Neural cell (in vitro differentiated cells): Measurements from ENCODE around the gene LYRM2. TPM values are rescaled to one million over a fixed set of nuclear protein-coding genes. Genes with fewer than 3 reads are reported as not detected.

Experiments
- H2AFZ ChIP-seq: fragments of 200-600, 300-800 bp; sonication (generic), shearing (Covaris generic); 2 replicates; pipeline ENCODE4 v1.6.0; 2014; ENCODE audit warnings: low read depth, mild to moderate bottlenecking, antibody characterized with exemption, low read length, moderate library complexity
- H3F3A ChIP-seq: fragments of 200-600 bp; shearing (Covaris generic); 2 replicates; pipeline ENCODE4 v1.6.1; 2016; ENCODE audit warnings: mild to moderate bottlenecking, moderate library complexity, mixed read lengths, antibody characterized with exemption, low read length; ENCODE audit not compliant: insufficient read depth, poor library complexity, severe bottlenecking
- H3K27ac ChIP-seq: fragments of 200-600, 300-800 bp; sonication (generic), shearing (Covaris generic); 2 replicates; pipeline ENCODE4 v1.5.1; 2014; ENCODE audit warnings: mild to moderate bottlenecking, low read length, moderate library complexity
- H3K27me3 ChIP-seq: fragments of 300-800, 200-600 bp; sonication (generic), shearing (Covaris generic); 2 replicates; pipeline ENCODE4 v1.6.0; 2014; ENCODE audit warnings: mild to moderate bottlenecking, low read depth, low read length, moderate library complexity; ENCODE audit not compliant: insufficient read depth
- H3K36me3 ChIP-seq: fragments of 300-800, 200-600 bp; sonication (generic), shearing (Covaris generic); 2 replicates; pipeline ENCODE4 v1.5.1; 2014; ENCODE audit warnings: mild to moderate bottlenecking, antibody characterized with exemption, low read length, moderate library complexity; ENCODE audit not compliant: insufficient read depth
- H3K4me2 ChIP-seq: fragments of 300-800, 200-600 bp; sonication (generic), shearing (Covaris generic); 2 replicates; pipeline ENCODE4 v1.6.0; 2014; ENCODE audit warnings: mild to moderate bottlenecking, low read length
- H3K4me3 ChIP-seq: fragments of 300-800, 200-600 bp; sonication (generic), shearing (Covaris generic); 2 replicates; pipeline ENCODE4 v1.5.1; 2014; ENCODE audit warnings: mild to moderate bottlenecking, low read length, moderate library complexity
- H3K79me2 ChIP-seq: fragments of 200-600 bp; shearing (Covaris generic); replicated peaks from 2 replicates; pipeline ENCODE4 v1.6.0; 2014; ENCODE audit warnings: mild to moderate bottlenecking, low read length, moderate library complexity; ENCODE audit not compliant: insufficient read depth
- H3K9ac ChIP-seq: fragments of 300-800, 200-600 bp; sonication (generic), shearing (Covaris generic); 2 replicates; pipeline ENCODE4 v1.6.1; 2016; ENCODE audit warnings: mild to moderate bottlenecking, low read length, mixed read lengths
- H3K9me2 ChIP-seq: fragments of 200-600 bp; shearing (Covaris generic); 2 replicates; pipeline ENCODE4 v1.6.1; 2016; ENCODE audit warnings: mild to moderate bottlenecking, low read length, mixed read lengths; ENCODE audit not compliant: insufficient read depth
- H3K9me3 ChIP-seq: fragments of 200-600, 300-800 bp; sonication (generic), shearing (Covaris generic); 2 replicates; pipeline ENCODE4 v1.6.1; 2016; ENCODE audit warnings: mild to moderate bottlenecking, mixed run types, low read length, moderate library complexity, mixed read lengths
- H4K20me1 ChIP-seq: fragments of 200-600 bp; shearing (Covaris generic); 2 replicates; pipeline ENCODE4 v1.6.1; 2016; ENCODE audit warnings: mild to moderate bottlenecking, mixed run types; ENCODE audit not compliant: insufficient read depth
- EP300 ChIP-seq: fragments of 450-650 bp; conservative IDR thresholded peaks from 2 replicates; pipeline ENCODE4 v1.6.1; 2014; ENCODE audit warnings: antibody characterized with exemption, mild to moderate bottlenecking, moderate library complexity; ENCODE audit not compliant: poor library complexity, severe bottlenecking
- EZH2 ChIP-seq: fragments of 200-600, 300-800 bp; shearing (Covaris generic), sonication (generic); IDR thresholded peaks from 2 replicates; pipeline ENCODE4 v1.6.1; 2014; ENCODE audit warnings: antibody characterized with exemption, low read length, borderline replicate concordance, mild to moderate bottlenecking; ENCODE audit not compliant: insufficient read depth, poor library complexity, severe bottlenecking
- MXI1 ChIP-seq: fragments of 450-650 bp; conservative IDR thresholded peaks from 2 replicates; pipeline ENCODE4 v1.6.1; 2014; ENCODE audit warnings: antibody characterized with exemption, mild to moderate bottlenecking; ENCODE audit not compliant: poor library complexity, severe bottlenecking
- POLR2AphosphoS5 ChIP-seq: IDR thresholded peaks from 2 replicates; pipeline ENCODE4 v1.6.1; 2012
- RAD21 ChIP-seq: fragments of 450-650 bp; conservative IDR thresholded peaks from 2 replicates; pipeline ENCODE4 v1.6.1; 2014; ENCODE audit warnings: antibody characterized with exemption, mild to moderate bottlenecking, moderate library complexity
- SMC3 ChIP-seq: fragments of 450-650 bp; conservative IDR thresholded peaks from 2 replicates; pipeline ENCODE4 v1.6.1; 2014; ENCODE audit warnings: antibody characterized with exemption, mild to moderate bottlenecking, moderate library complexity; ENCODE audit not compliant: poor library complexity
- TAF1 ChIP-seq: IDR thresholded peaks from 2 replicates; pipeline ENCODE4 v1.6.1; 2012; ENCODE audit warnings: low read depth
- polyA minus RNA-seq: library from RNA; depleted of rRNA, polyadenylated mRNA; stranded (reverse); fragments of >200 nt; gene quantifications from 2 replicates; pipeline ENCODE4 v1.2.3, GENCODE V29; 2014
- polyA plus RNA-seq: library from polyadenylated mRNA; depleted of rRNA; stranded (reverse); fragments of >200 nt; gene quantifications from 2 replicates; pipeline ENCODE4 v1.2.3, GENCODE V29; 2014
- TF ChIP-seq, protein P1 (sequence below): IDR thresholded peaks from 2 replicates; pipeline ENCODE4 v1.6.1; 2012; ENCODE audit warnings: borderline replicate concordance
- TF ChIP-seq, protein P2 (sequence below): fragments of 450-650 bp; IDR thresholded peaks from 2 replicates; pipeline ENCODE4 v1.5.1; 2014; ENCODE audit warnings: antibody characterized with exemption, mild to moderate bottlenecking, moderate library complexity; ENCODE audit not compliant: poor library complexity, severe bottlenecking

LYRM2 gene, protein sequence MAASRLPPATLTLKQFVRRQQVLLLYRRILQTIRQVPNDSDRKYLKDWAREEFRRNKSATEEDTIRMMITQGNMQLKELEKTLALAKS
- 25.5 and 27.0 TPM in 2 replicates for polyA plus RNA-seq
- polyA minus RNA-seq = 34.8 and 44.7 TPM in 2 replicates

DNA sequence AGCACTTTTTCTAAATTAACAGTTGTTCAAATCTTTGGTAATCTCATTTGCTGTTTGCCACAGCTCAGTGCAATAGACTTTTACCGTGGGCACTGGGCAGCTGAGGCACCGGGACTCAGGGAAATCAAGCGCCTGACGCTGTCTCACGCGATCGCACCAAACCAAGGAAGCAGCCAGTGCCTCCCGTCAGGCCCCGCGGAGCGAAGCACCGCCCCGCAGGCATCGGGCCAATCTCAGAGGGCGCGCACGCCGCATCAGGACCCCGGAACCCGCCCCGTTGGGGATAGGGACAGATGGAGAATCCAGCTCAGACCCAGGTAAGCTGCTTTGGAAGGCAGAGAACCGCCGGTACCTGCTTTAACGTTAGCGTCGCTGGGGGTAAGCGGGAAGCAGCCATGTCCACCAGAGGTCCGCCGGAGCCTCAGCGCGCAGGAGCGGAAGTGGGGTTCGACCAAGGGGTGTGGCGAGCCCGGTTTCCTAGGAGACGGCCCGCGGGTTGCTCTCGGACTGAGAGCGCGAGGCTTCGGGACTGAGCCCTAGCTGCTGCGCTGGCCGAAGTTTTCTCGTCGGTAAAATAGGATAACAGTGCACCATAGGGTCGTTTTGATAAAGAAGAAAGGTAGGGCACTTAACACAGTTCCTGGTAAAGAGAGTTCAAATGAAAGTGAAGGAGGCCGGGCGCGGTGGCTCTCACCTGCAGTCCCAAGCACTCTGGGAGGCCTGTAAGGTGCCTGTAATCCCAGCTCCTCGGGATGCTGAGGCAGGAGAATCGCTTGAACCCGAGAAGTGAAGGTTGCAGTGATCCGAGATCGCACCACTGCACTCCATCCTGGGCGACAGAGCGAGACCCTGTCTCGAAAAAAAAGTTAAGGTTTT is at the start of gene LYRM2:
Gene LYRM2 (minus strand): TSS at position 428 of the 876 bp plus-strand sequence. CDS start 31 bp downstream, at position 397.
- peak within 1 kb of the TSS; percentile 63 for H2AFZ ChIP-seq
- H3K9ac ChIP-seq = peak within 1 kb of the TSS; percentile 89
- H3K9me2 ChIP-seq = no peaks in the 10 kb centered on the region
- peak; percentile 63 for TF ChIP-seq RAD21
- TF ChIP-seq MXI1 = peak; percentile 86
- peak; percentile 70 for TF ChIP-seq SMC3
- peak; percentile 81 for TF ChIP-seq TAF1
- TF ChIP-seq, protein P1, sequence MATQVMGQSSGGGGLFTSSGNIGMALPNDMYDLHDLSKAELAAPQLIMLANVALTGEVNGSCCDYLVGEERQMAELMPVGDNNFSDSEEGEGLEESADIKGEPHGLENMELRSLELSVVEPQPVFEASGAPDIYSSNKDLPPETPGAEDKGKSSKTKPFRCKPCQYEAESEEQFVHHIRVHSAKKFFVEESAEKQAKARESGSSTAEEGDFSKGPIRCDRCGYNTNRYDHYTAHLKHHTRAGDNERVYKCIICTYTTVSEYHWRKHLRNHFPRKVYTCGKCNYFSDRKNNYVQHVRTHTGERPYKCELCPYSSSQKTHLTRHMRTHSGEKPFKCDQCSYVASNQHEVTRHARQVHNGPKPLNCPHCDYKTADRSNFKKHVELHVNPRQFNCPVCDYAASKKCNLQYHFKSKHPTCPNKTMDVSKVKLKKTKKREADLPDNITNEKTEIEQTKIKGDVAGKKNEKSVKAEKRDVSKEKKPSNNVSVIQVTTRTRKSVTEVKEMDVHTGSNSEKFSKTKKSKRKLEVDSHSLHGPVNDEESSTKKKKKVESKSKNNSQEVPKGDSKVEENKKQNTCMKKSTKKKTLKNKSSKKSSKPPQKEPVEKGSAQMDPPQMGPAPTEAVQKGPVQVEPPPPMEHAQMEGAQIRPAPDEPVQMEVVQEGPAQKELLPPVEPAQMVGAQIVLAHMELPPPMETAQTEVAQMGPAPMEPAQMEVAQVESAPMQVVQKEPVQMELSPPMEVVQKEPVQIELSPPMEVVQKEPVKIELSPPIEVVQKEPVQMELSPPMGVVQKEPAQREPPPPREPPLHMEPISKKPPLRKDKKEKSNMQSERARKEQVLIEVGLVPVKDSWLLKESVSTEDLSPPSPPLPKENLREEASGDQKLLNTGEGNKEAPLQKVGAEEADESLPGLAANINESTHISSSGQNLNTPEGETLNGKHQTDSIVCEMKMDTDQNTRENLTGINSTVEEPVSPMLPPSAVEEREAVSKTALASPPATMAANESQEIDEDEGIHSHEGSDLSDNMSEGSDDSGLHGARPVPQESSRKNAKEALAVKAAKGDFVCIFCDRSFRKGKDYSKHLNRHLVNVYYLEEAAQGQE = peak; percentile 76
- peak; percentile 51 for TF ChIP-seq EP300
- TF ChIP-seq, protein P2, sequence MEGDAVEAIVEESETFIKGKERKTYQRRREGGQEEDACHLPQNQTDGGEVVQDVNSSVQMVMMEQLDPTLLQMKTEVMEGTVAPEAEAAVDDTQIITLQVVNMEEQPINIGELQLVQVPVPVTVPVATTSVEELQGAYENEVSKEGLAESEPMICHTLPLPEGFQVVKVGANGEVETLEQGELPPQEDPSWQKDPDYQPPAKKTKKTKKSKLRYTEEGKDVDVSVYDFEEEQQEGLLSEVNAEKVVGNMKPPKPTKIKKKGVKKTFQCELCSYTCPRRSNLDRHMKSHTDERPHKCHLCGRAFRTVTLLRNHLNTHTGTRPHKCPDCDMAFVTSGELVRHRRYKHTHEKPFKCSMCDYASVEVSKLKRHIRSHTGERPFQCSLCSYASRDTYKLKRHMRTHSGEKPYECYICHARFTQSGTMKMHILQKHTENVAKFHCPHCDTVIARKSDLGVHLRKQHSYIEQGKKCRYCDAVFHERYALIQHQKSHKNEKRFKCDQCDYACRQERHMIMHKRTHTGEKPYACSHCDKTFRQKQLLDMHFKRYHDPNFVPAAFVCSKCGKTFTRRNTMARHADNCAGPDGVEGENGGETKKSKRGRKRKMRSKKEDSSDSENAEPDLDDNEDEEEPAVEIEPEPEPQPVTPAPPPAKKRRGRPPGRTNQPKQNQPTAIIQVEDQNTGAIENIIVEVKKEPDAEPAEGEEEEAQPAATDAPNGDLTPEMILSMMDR = peak; percentile 43
- peak; percentile 94 for TF ChIP-seq POLR2AphosphoS5
- no peak for TF ChIP-seq EZH2
- no peaks in the 10 kb centered on the region for H3F3A ChIP-seq
- H3K36me3 ChIP-seq = peaks cover 5% of the 10 kb centered on the region
- peak within 1 kb of the TSS; percentile 88 for H3K4me2 ChIP-seq
- H3K9me3 ChIP-seq = no peaks in the 10 kb centered on the region
- H3K4me3 ChIP-seq = peak within 1 kb of the TSS; percentile 86
- H3K27me3 ChIP-seq = no peaks in the 10 kb centered on the region
- peaks cover 21% of the 10 kb centered on the region for H3K79me2 ChIP-seq
- no peaks in the 10 kb centered on the region for H4K20me1 ChIP-seq
- peak within 1 kb of the TSS; percentile 94 for H3K27ac ChIP-seq

DNA sequence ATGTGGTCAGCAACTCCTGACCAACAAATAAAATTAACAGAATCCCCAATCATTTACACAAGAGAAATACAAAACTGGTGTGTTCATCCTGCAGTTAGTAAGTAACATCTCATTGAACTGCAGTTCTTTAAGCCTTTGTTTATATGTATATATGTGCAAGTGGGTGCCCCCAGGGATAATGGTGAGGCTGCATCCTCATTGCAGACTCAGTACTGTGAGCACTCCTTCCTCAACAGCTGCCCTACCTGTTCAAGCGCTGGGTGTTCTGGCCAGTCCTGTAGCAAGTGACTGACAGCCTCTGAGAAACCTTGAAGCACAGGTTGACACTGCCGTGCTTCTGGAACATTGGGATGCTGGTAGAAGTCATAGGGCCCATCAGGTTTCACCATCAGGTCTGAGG is 49.8 kb upstream of the LYRM2 start:
- no peaks in the 10 kb centered on the region for H3K9me3 ChIP-seq
- H2AFZ ChIP-seq = no peak overlapping the region
- no peak overlapping the region for H3K9ac ChIP-seq
- H4K20me1 ChIP-seq = no peaks in the 10 kb centered on the region
- H3F3A ChIP-seq = no peaks in the 10 kb centered on the region
- H3K4me3 ChIP-seq = no peak overlapping the region
- no peaks in the 10 kb centered on the region for H3K27me3 ChIP-seq
- H3K9me2 ChIP-seq = no peaks in the 10 kb centered on the region
- TF ChIP-seq, protein P1 = no peak
- no peak overlapping the region for H3K4me2 ChIP-seq
- no peaks in the 10 kb centered on the region for H3K79me2 ChIP-seq
- no peak overlapping the region for H3K27ac ChIP-seq
- peaks cover under 1% of the 10 kb centered on the region for H3K36me3 ChIP-seq
